ENCODE measurements around the gene SOX15. TPM values are rescaled to one million over a fixed set of nuclear protein-coding genes. Genes with fewer than 3 reads are reported as not detected.

Gene SOX15
- total RNA-seq, 4 donors from 2014 or later: 68.0 to 140 (median 102) TPM

DNA sequence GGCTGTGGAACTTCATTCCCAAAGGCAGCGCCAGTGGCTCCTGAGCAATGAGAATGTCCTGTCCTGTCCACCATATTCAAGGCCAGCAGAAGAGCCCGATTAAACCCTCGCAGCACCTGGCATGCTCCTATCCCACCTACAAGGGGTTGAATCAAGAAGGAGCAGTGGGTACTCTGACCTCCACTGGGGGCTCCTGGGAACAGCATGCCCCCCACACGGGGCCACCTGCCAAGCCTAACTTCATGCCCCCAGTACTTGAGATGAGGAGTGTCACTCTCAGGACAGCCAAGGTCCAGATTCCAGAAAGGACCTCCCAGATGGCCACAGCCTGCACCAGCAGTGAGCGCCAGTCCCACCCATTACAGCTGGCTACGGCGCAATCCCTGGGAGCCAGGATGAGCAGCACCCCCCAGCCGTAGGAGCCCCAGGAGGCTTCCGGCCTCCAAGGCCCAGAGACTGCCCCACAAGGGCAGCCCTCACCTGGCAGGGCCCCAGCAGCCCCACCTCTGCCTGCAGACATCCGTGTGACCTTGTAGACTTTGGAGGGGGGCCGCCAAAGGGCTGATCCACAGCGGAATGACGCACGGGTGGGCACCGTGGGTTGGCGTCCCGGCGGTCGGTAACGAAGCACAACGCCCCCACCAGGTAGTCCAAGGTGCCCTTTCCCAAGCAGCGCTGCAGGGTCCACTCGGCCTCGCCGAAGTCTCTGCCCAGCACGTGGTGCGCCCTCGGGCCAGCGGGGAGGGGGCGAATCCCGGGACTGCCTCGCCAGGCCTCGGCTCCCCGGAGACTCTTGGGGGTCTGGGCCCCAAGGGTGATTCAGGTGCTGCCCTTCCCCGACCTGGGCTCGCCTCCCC is 7.3 kb downstream of the SOX15 start:
- TF ChIP-seq POLR2AphosphoS5 (IDR thresholded peaks at IDR 0.05): no peak
- TF ChIP-seq, protein P1, sequence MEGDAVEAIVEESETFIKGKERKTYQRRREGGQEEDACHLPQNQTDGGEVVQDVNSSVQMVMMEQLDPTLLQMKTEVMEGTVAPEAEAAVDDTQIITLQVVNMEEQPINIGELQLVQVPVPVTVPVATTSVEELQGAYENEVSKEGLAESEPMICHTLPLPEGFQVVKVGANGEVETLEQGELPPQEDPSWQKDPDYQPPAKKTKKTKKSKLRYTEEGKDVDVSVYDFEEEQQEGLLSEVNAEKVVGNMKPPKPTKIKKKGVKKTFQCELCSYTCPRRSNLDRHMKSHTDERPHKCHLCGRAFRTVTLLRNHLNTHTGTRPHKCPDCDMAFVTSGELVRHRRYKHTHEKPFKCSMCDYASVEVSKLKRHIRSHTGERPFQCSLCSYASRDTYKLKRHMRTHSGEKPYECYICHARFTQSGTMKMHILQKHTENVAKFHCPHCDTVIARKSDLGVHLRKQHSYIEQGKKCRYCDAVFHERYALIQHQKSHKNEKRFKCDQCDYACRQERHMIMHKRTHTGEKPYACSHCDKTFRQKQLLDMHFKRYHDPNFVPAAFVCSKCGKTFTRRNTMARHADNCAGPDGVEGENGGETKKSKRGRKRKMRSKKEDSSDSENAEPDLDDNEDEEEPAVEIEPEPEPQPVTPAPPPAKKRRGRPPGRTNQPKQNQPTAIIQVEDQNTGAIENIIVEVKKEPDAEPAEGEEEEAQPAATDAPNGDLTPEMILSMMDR (IDR thresholded peaks at IDR 0.05): no peak
- no peak for TF ChIP-seq POLR2A (IDR thresholded peaks at IDR 0.05)
- TF ChIP-seq EP300 (IDR thresholded peaks at IDR 0.05): no peak
- Histone ChIP-seq H3K36me3 (peaks cover 19% of the 10 kb centered on the region), H3K9me3 (no peaks in the 10 kb centered on the region), H3K27me3 (no peaks in the 10 kb centered on the region), H3K4me1 (peaks cover 83% of the 10 kb centered on the region), H3K4me3 (peak overlapping the region; percentile 60), H3K27ac (peak overlapping the region; percentile 96)
- DNase-seq (ENCODE audit: low spot score in 2 of 2): no peak
- WGBS: 73% methylated on average over 5 of the region's 36 CpGs

DNA sequence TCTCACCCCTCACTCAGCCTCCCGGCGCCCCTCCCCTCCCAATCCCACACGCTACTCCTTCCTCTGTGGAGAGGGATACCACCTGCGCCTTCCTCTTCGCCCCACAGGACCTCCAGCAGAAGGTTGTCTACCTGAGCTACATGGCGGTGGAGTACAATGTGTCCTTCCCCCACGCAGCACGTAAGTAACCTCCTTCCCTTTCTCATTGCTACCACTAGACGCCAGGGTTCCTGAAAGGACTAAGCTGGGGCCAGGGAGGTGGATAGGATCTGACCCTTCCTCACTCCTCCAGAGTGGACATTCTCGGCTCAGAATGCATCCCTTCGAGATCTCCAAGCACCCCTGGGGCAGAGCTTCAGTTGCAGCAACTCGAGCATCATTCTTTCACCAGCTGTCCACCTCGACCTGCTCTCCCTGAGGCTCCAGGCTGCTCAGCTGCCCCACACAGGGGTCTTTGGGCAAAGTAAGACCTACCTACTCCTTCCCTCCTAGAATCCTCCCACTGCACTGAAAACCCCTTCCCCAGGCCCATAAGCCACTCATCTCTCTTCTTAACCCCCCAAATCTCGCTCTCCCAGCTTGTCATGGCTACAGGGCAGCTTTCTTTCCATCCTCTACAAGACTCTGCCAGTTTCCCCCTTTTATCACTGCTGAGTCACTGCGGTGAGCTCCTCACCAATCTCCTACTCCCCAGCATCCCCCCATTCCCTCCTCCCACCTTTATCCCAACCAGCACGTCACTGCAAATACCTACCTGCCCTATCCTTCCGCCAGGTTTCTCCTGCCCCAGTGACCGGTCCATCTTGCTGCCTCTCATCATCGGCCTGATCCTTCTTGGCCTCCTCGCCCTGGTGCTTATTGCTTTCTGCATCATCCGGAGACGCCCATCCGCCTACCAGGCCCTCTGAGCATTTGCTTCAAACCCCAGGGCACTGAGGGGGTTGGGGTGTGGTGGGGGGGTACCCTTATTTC is 9.0 kb downstream of the SOX15 start:
- TF ChIP-seq POLR2A (IDR thresholded peaks at IDR 0.05) (no peak), EP300 (IDR thresholded peaks at IDR 0.05) (no peak)
- DNase-seq (ENCODE audit: low spot score in 2 of 2): no peak
- 76% methylated on average over 23 of the region's 23 CpGs for WGBS
- Histone ChIP-seq H3K27ac (peak overlapping the region; percentile 90), H3K36me3 (peaks cover 30% of the 10 kb centered on the region), H3K9me3 (no peaks in the 10 kb centered on the region), H3K4me3 (peak overlapping the region; percentile 60), H3K27me3 (no peaks in the 10 kb centered on the region), H3K4me1 (peaks cover 87% of the 10 kb centered on the region)

DNA sequence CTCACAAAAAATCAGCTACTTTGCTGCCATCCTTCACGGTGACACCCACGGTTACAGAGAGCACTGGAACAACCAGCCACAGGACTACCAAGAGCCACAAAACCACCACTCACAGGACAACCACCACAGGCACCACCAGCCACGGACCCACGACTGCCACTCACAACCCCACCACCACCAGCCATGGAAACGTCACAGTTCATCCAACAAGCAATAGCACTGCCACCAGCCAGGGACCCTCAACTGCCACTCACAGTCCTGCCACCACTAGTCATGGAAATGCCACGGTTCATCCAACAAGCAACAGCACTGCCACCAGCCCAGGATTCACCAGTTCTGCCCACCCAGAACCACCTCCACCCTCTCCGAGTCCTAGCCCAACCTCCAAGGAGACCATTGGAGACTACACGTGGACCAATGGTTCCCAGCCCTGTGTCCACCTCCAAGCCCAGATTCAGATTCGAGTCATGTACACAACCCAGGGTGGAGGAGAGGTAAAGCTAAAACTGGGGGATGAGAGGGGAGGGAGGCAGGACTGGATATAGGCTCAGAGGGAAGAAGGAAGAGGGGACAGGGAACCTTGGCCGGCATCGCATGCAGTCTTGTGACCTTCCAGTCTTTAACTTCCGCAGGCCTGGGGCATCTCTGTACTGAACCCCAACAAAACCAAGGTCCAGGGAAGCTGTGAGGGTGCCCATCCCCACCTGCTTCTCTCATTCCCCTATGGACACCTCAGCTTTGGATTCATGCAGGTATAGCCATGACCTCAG is 9.9 kb downstream of the SOX15 start:
- Histone ChIP-seq H3K36me3 (peaks cover 39% of the 10 kb centered on the region), H3K9me3 (no peaks in the 10 kb centered on the region), H3K27me3 (no peaks in the 10 kb centered on the region), H3K27ac (peak overlapping the region; percentile 90), H3K4me1 (peaks cover 88% of the 10 kb centered on the region), H3K4me3 (peak overlapping the region; percentile 60)
- TF ChIP-seq, protein P1 (IDR thresholded peaks at IDR 0.05): no peak
- TF ChIP-seq POLR2AphosphoS5 (IDR thresholded peaks at IDR 0.05) (no peak), EP300 (IDR thresholded peaks at IDR 0.05) (no peak), POLR2A (IDR thresholded peaks at IDR 0.05) (peak in 1 of 2 donors; percentile 4)
- WGBS: 60% methylated on average over 8 of the region's 12 CpGs
- no peak for DNase-seq (ENCODE audit: low spot score in 2 of 2)

DNA sequence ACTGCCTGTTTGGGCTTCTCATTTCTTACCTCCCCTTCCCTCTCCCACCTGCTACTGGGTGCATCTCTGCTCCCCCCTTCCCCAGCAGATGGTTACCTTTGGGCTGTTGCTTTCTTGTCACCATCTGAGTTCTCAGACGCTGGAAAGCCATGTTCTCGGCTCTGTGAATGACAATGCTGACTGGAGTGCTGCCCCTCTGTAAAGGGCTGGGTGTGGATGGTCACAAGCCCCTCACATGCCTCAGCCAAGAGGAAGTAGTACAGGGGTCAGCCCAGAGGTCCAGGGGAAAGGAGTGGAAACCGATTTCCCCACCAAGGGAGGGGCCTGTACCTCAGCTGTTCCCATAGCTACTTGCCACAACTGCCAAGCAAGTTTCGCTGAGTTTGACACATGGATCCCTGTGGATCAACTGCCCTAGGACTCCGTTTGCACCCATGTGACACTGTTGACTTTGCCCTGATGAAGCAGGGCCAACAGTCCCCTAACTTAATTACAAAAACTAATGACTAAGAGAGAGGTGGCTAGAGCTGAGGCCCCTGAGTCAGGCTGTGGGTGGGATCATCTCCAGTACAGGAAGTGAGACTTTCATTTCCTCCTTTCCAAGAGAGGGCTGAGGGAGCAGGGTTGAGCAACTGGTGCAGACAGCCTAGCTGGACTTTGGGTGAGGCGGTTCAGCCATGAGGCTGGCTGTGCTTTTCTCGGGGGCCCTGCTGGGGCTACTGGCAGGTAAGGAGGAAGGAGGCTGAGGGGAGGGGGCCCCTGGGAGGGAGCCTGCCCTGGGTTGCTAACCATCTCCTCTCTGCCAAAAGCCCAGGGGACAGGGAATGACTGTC is 10.7 kb downstream of the SOX15 start, which contains the start of gene CD68:
Gene CD68 (plus strand): TSS at position 638 of the 833 bp plus-strand sequence. CDS start 40 bp downstream, at position 678.
- DNase-seq (ENCODE audit: low spot score in 2 of 2): peak in 1 of 2 donors; percentile 92
- peak; percentile 19 to 69 (median 32) for TF ChIP-seq POLR2AphosphoS5 (IDR thresholded peaks at IDR 0.05)
- TF ChIP-seq POLR2A (IDR thresholded peaks at IDR 0.05): peak in 1 of 2 donors; percentile 58
- TF ChIP-seq, protein P1 (IDR thresholded peaks at IDR 0.05): no peak
- no peak for TF ChIP-seq EP300 (IDR thresholded peaks at IDR 0.05)
- Histone ChIP-seq H3K4me1 (peaks cover 88% of the 10 kb centered on the region), H3K27ac (peak within 1 kb of the TSS; percentile 90), H3K9me3 (no peaks in the 10 kb centered on the region), H3K36me3 (peaks cover 47% of the 10 kb centered on the region), H3K27me3 (no peaks in the 10 kb centered on the region), H3K4me3 (peak within 1 kb of the TSS; percentile 60)
- 14% methylated on average over 7 of the region's 7 CpGs for WGBS

All from suprapubic skin (tissue), 4 donors.